GM12873 (cell line): ENCODE results near the gene PPP1R37.

ENCODE experiments used
- CTCF ChIP-seq: IDR thresholded peaks from 2 replicates; pipeline ENCODE4 v1.5.1; 2012; ENCODE audit warnings: low read depth, mild to moderate bottlenecking, moderate library complexity, low read length, control low read depth; ENCODE audit not compliant: insufficient read depth; ENCODE audit errors: missing control alignments

PPP1R37 gene

DNA sequence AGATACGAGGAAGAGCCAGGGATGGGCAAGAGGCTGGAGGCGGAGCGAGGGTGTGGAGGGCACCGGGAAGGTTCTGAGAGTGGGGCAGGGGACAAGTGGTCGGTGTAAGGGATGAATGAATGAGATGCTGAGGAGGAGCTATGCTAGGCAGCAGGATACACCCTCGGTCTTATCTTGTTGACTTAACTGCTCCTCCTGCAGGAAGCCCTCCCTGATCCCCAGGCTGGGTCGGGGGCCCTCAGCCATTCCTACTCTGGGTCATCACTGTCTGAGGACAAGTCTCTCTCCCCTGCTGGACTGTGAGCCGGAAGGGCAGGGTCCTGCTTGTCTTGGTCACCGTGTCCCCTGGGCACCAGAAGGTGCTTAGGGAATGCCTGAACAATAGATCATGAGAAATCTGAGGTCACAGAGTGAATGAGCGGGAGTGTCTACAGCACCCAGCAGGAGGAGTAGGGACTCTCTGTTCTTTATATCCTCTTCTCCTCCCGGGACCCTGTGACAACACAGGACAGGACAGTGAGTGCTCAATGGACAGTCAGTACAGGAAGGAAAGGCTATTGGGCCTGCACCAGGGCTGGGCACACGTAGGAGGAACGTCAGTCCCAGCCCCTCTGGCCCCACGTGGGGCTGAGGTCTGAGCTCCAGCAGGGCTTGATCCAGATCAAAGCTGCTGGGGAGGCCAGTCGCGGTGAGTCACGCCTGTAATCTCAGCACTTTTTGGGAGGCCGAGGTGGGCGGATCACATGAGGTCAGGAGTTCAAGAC is 61.3 kb downstream of the PPP1R37 start:
- no peak for TF ChIP-seq CTCF

GRCh38 chr19:45156011-45156630 is 63.1 kb downstream of the PPP1R37 start:
- TF ChIP-seq CTCF: no peak

DNA sequence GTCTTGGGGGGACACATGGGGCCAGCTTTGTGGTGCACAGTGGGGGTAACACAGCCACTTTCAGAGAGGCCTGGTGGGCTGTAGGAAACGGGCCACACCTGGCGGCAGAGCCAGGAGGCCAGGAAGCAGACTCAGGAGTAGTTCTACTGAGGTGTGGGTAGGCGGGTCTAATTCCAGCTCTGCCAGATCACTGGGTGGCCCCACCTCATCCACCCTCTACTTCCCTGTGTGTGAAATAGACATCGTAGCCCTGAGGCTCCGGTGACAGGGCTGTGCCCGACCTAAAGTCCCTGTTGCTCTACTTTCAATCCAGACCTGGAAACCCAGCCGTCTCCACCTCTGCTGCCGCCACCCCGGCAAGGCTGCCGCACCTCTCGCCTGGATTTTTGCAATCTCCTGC is 63.8 kb downstream of the PPP1R37 start:
- TF ChIP-seq CTCF: no peak

DNA sequence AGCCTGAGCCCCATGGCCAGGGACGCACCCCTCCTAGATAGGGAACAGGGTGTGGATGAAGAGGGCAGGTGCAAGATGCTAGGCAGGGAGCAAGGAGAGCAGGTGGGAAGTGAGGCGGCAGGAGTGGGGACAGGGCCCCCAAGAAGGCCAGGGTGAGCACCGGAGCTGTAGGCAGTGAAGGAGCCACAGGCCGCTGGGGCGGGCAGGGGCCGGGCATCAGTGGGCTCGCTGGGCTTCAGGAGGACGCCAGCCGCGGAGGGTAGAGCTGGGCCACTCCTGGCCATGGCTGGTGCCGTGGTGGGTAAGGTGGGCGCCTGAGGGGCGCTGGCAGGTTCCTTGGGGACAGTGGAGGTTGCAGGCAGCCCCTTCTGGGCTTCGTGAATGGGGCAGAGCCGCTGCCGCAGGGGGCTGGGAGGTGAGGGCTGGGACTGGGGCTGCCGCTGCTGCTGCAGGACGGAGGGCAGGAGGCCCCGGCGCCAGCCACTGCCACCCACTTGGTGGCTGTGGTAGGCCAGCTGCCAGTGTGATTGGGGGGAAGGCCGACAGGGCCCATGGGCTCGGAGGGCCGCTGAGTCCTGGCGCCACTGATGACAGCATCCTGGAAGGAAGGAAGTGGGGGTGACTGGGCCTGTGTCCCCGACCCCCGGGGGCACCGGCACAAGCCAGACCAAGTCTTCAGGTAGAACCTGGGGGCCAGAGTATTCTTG is 65.7 kb downstream of the PPP1R37 start:
- no peak for TF ChIP-seq CTCF

DNA sequence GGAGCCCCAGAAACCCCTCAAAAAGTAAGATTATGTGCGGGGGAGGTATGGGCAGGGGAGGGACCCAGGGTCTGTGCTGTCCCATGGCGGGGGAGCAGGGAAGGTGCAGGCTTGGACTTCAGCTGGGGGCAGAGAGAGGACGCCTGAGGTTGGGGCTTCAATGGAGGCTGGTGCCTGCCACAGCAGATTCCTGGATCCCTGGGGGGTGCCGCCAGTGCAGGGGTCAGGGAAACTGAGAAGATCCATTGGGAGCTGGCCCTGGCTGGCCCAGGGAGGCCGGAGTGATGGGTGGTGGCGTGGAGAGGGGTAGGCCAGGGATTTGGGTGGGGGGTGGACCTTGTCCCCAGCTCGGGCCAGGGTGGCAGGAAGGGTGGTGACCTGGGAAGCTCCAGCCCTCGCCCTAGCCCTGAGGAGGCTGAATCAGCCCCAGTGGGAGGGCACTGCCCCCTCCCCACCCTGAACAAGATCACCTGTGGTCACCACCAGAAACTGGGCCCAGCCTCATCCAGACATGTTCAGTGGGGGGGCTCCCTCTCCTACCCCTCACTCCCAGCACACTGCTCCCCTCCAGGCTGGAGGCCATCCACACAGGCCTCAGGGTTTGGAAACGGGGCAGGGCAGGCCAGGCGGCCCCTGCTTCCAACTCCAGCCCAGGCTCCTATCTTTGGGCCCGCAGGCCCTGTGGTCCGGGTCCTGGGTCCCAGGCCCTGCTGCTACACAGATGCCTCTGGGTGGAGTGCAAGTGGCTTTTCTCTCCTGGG is 66.4 kb downstream of the PPP1R37 start:
- no peak for TF ChIP-seq CTCF

DNA sequence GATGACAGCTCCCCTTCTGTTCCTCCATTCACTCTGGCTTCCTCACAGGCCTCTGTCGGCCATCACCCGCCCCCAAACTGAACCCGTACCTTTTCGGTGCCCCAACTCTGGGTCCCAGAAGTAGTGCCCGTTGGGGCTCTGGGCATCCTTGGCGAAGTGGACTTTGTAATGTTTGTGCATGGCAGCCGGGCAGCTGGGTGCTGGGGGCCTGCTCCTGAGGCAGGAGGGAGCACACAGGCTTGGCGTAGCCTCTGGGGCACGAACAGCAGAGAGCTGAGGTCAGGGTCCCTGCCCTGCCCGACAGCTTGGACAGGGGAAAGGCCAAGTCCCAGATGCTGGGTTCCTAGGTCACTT is 67.0 kb downstream of the PPP1R37 start:
- TF ChIP-seq CTCF: no peak
